B cell (primary cell): ENCODE data around the gene OR5H14. TPM values are rescaled to one million over a fixed set of nuclear protein-coding genes. Genes with fewer than 3 reads are reported as not detected.

Experiments used
- ATAC-seq: fragments of 200-7000 bp; cut with Tn5 transposase; one replicate; pipeline ENCODE4 v1.10.0; 2021; ENCODE audit warnings: low read depth, mild to moderate bottlenecking, moderate number of reproducible peaks, moderate library complexity
- CTCF ChIA-PET: fragments of 350-600 bp; sonication (Branson Sonifier 250); formaldehyde crosslinking; loops from one replicate; lab custom pipeline; 2021; ENCODE audit warnings: antibody characterized with exemption, inconsistent platforms; lab: Charles Lee
- POLR2A ChIA-PET: fragments of 350-600 bp; sonication (Branson Sonifier 250); formaldehyde crosslinking; loops from one replicate; lab custom pipeline; 2021; ENCODE audit warnings: antibody characterized with exemption; lab: Charles Lee
- DNase-seq: peaks from one replicate; pipeline ENCODE4 v3.0.0; 2013
- H2AFZ ChIP-seq: 2 replicates; pipeline ENCODE4 v1.6.1; 2012; ENCODE audit warnings: mild to moderate bottlenecking, low read depth, low read length; ENCODE audit not compliant: insufficient read depth, poor library complexity, severe bottlenecking
- H3K27ac ChIP-seq, 2 donors: 1 replicate in 1 of 2; 2 replicates in 1 of 2; pipeline ENCODE4 v1.5.1; 2012 to 2013; ENCODE audit warnings: low read length in 2 of 2, mild to moderate bottlenecking in 2 of 2, moderate library complexity in 1 of 2
- H3K27me3 ChIP-seq, 4 experiments: fragments of 200-600 bp in 1 of 4; sonication (generic) in 1 of 4; replicated peaks in 1 of 4; 1 replicate in 2 of 4; 2 replicates in 2 of 4; pipeline versions ENCODE4 v1.6.1 to v1.7.0; 2013 to 2016; ENCODE audit warnings: low read length in 3 of 4, mild to moderate bottlenecking in 2 of 4, mixed read lengths in 1 of 4, moderate library complexity in 1 of 4; ENCODE audit not compliant: insufficient read depth in 4 of 4, control insufficient read depth in 3 of 4; ENCODE audit errors: control extremely low read depth in 1 of 4
- H3K36me3 ChIP-seq, 2 experiments: replicated peaks in 1 of 2; 1 replicate in 1 of 2; 2 replicates in 1 of 2; pipeline versions ENCODE4 v1.6.1 to v1.7.1; 2013; ENCODE audit warnings: low read length in 1 of 2; ENCODE audit not compliant: insufficient read depth in 2 of 2, control insufficient read depth in 1 of 2; ENCODE audit errors: control extremely low read depth in 1 of 2, extremely low read depth in 1 of 2
- H3K4me1 ChIP-seq, 2 donors: fragments of 200-600 bp in 1 of 2; sonication (generic) in 1 of 2; 1 replicate in 1 of 2; 2 replicates in 1 of 2; pipeline versions ENCODE4 v1.5.1 to v1.6.1; 2013 to 2017; ENCODE audit warnings: low read length in 2 of 2; ENCODE audit not compliant: control insufficient read depth in 2 of 2, insufficient read depth in 2 of 2
- H3K4me2 ChIP-seq: replicated peaks from 2 replicates; pipeline ENCODE3; 2012; ENCODE audit warnings: mild to moderate bottlenecking, low read depth, low read length; ENCODE audit not compliant: poor library complexity, severe bottlenecking
- H3K4me3 ChIP-seq, 5 experiments: fragments of 200-600 bp in 1 of 5; sonication (generic) in 1 of 5; 1 replicate in 3 of 5; 2 replicates in 2 of 5; pipeline versions ENCODE4 v1.5.1 to v1.7.0; 2011 to 2016; ENCODE audit warnings: low read length in 4 of 5, mild to moderate bottlenecking in 4 of 5, low read depth in 2 of 5, control low read depth in 1 of 5, moderate library complexity in 1 of 5; ENCODE audit not compliant: insufficient read depth in 1 of 5; ENCODE audit errors: control extremely low read depth in 1 of 5, extremely low read depth in 1 of 5
- H3K79me2 ChIP-seq: fragments of 200-600 bp; sonication (generic); one replicate; pipeline ENCODE4 v1.6.0; 2016; ENCODE audit warnings: low read length; ENCODE audit not compliant: control insufficient read depth, insufficient read depth
- H3K9ac ChIP-seq: fragments of 200-600 bp; sonication (generic); 2 replicates; pipeline ENCODE4 v1.6.1; 2017; ENCODE audit warnings: mild to moderate bottlenecking, low read length, moderate library complexity
- H3K9me3 ChIP-seq, 3 donors: one replicate each; pipeline versions ENCODE4 v1.6.1 to v1.7.1; 2013; ENCODE audit warnings: low read length in 2 of 3; ENCODE audit not compliant: control insufficient read depth in 2 of 3, insufficient read depth in 1 of 3; ENCODE audit errors: control extremely low read depth in 1 of 3
- H4K20me1 ChIP-seq: 2 replicates; pipeline ENCODE4 v1.6.0; 2012; ENCODE audit warnings: mild to moderate bottlenecking, low read length; ENCODE audit not compliant: insufficient read depth, control insufficient read depth, poor library complexity, severe bottlenecking
- H3K27ac Mint-ChIP-seq: one replicate; pipeline ENCODE4 v1.8.0; 2021; ENCODE audit warnings: mixed read lengths
- H3K27me3 Mint-ChIP-seq: one replicate; pipeline ENCODE4 v1.8.0; 2021; ENCODE audit warnings: mixed read lengths
- H3K4me1 Mint-ChIP-seq: one replicate; pipeline ENCODE4 v1.8.0; 2021; ENCODE audit warnings: mixed read lengths
- H3K4me3 Mint-ChIP-seq: one replicate; pipeline ENCODE4 v1.8.0; 2021; ENCODE audit warnings: mixed read lengths
- H3K9me3 Mint-ChIP-seq: one replicate; pipeline ENCODE4 v1.8.0; 2022; ENCODE audit warnings: mixed read lengths; ENCODE audit not compliant: insufficient read depth
- EZH2 ChIP-seq: IDR thresholded peaks from 2 replicates; pipeline ENCODE4 v1.6.1; 2012; ENCODE audit warnings: borderline replicate concordance, low read depth, mild to moderate bottlenecking, moderate library complexity, low read length; ENCODE audit not compliant: insufficient read depth, poor library complexity, severe bottlenecking
- WGBS: methylation state at CpG from one replicate; pipeline ENCODE4 v1.1.5; 2013; ENCODE audit warnings: missing lambda C conversion rate; ENCODE audit not compliant: insufficient coverage; 5-methylcytosine and 5-hydroxymethylcytosine counted together
- intact Hi-C: fragments of 100-400 bp; cut with micrococcal nuclease; formaldehyde crosslinking; loops from one replicate; pipeline ENCODE4 v1.10.0; 2022
- polyA plus RNA-seq: library from polyadenylated mRNA; depleted of rRNA; stranded (reverse); fragments of >200 nt; gene quantifications from 2 replicates; pipeline ENCODE4 v1.2.3, GENCODE V29; 2012
- total RNA-seq, 2 donors: library from RNA; stranded (reverse); fragments of 120-200 nt in 1 of 2; gene quantifications; 1 replicate in 1 of 2; 2 replicates in 1 of 2; pipeline versions ENCODE4 v1.2.3 to v1.2.4, GENCODE V29; 2013 to 2022
- TF ChIP-seq, protein P1 (sequence below): fragments of 200-600 bp; IDR thresholded peaks from one replicate; pipeline ENCODE4 v1.8.0; 2022; ENCODE audit warnings: antibody characterized with exemption, mild to moderate bottlenecking

Gene OR5H14
- total and polyA plus RNA-seq, 2 donors (not counting 1 experiment from before 2014, with no cell fraction given) = not detected

DNA sequence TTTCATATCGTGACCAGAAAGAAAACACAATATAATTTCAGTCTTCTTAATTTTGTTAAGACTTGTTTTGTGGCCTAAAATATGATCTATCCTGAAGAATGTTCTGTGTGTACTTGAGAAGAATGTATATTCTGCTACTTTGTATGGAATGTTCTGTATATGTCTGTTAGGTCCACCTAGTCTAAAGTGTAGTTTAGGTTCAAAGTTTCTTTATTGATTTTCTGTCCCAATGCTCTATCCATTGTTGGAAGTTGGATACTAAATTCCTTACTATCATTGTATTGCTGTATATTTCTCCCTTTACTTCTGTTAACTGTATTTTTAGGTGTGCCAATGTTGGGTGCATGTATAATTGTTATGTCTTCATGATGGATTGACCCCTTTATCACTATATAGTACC lies 39.1 kb upstream of the OR5H14 start:
- Histone ChIP-seq H3K4me1 (no peaks in the 10 kb centered on the region), H3K79me2 (no peaks in the 10 kb centered on the region), H3K4me3 (no peak overlapping the region), H3K36me3 (no peaks in the 10 kb centered on the region), H3K27ac (no peak overlapping the region), H4K20me1 (no peaks in the 10 kb centered on the region), H3K4me2 (no peak overlapping the region), H3K9ac (no peak overlapping the region), H3K9me3 (peaks cover 0 to 8% (median 3%) of the 10 kb centered on the region in 3 donors), H3K27me3 (no peaks in the 10 kb centered on the region), H2AFZ (no peak overlapping the region)
- DNase-seq = no peak
- Mint-ChIP-seq H3K27ac (no peak overlapping the region), H3K9me3 (no peaks in the 10 kb centered on the region), H3K4me3 (no peak overlapping the region), H3K27me3 (no peaks in the 10 kb centered on the region), H3K4me1 (no peaks in the 10 kb centered on the region)
- no peak for TF ChIP-seq EZH2
- TF ChIP-seq, protein P1, sequence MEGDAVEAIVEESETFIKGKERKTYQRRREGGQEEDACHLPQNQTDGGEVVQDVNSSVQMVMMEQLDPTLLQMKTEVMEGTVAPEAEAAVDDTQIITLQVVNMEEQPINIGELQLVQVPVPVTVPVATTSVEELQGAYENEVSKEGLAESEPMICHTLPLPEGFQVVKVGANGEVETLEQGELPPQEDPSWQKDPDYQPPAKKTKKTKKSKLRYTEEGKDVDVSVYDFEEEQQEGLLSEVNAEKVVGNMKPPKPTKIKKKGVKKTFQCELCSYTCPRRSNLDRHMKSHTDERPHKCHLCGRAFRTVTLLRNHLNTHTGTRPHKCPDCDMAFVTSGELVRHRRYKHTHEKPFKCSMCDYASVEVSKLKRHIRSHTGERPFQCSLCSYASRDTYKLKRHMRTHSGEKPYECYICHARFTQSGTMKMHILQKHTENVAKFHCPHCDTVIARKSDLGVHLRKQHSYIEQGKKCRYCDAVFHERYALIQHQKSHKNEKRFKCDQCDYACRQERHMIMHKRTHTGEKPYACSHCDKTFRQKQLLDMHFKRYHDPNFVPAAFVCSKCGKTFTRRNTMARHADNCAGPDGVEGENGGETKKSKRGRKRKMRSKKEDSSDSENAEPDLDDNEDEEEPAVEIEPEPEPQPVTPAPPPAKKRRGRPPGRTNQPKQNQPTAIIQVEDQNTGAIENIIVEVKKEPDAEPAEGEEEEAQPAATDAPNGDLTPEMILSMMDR = no peak
- ChIA-PET POLR2A (no interaction called here), CTCF (no interaction called here)
- ATAC-seq = no peak
- intact Hi-C loops = no loop called here
- WGBS = no CpG with 5 or more reads among the region's 1 CpG

DNA sequence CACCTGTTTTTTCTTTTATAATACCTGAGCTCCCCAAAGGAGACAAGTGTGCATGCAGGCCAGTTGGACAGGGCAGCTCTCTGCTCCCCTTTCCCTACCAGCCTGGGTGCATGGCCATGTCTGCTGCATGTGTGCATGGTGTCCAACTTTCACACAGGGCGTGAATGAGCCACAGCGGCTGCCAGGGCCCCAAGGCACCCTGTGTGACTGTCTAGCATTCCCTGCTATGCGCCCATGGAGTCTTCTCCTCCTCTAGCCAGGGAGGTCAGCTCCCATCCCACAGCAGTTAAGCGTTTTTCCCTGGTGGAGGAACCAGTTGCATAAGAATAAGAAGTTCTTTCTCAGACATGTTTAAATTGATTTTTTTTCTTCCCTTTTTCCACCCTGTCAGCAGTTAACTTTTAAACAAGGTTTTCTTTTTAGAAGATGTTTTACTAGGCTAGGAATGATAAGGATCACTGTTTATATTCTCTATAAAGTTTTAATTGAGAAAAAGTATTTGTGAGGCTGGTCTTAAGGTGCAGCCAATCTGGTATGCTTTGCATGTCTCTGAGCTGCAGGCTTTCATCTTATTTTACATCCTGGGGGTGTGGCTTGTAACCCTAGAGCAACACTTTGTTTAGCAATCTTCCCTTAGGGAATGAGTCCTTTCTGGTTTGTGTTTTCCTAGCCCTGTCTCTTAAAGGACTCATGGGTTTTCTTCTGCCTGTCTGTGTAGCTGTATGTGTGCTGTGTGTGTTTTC lies 37.3 kb upstream of the OR5H14 start:
- Mint-ChIP-seq H3K4me3 (no peak overlapping the region), H3K9me3 (no peaks in the 10 kb centered on the region), H3K4me1 (no peaks in the 10 kb centered on the region), H3K27ac (no peak overlapping the region), H3K27me3 (no peaks in the 10 kb centered on the region)
- POLR2A ChIA-PET = no interaction called here
- WGBS = 87% methylated on average over 3 of the region's 4 CpGs
- no peaks in the 10 kb centered on the region for H3K36me3 ChIP-seq
- H3K9me3 ChIP-seq = peaks cover 0 to 10% (median 3%) of the 10 kb centered on the region in 3 donors
- no peak overlapping the region for H3K4me3 ChIP-seq
- no peak overlapping the region for H3K4me2 ChIP-seq
- ATAC-seq = no peak
- no peak overlapping the region for H3K9ac ChIP-seq
- intact Hi-C loops = no loop called here
- TF ChIP-seq EZH2 = no peak
- TF ChIP-seq, protein P1 = no peak
- H4K20me1 ChIP-seq = no peaks in the 10 kb centered on the region
- H3K79me2 ChIP-seq = no peaks in the 10 kb centered on the region
- CTCF ChIA-PET = no interaction called here
- H3K27me3 ChIP-seq = no peaks in the 10 kb centered on the region
- no peaks in the 10 kb centered on the region for H3K4me1 ChIP-seq
- peak; percentile 2 for DNase-seq
- H3K27ac ChIP-seq = no peak overlapping the region
- no peak overlapping the region for H2AFZ ChIP-seq
